Stomach (tissue), 4 donors: Measurements from ENCODE around the gene SPECC1.

Source experiments
- CTCF ChIP-seq, 7 experiments: fragments of 450-650 bp in 4 of 7; fragments of 200-600 bp in 3 of 7; sonication (generic) in 3 of 7; IDR thresholded peaks; one replicate each; pipeline ENCODE4 v1.5.1; 2016 to 2019; ENCODE audit warnings: antibody characterized with exemption in 7 of 7, control low read depth in 2 of 7, mild to moderate bottlenecking in 1 of 7
- EP300 ChIP-seq: sonication (generic); formaldehyde crosslinking; IDR thresholded peaks from one replicate; pipeline ENCODE4 v1.6.1; 2017; ENCODE audit warnings: antibody characterized with exemption
- POLR2A ChIP-seq, 4 donors: fragments of 450-650 bp; IDR thresholded peaks; one replicate each; pipeline ENCODE4 v1.6.1; 2016; ENCODE audit warnings: antibody characterized with exemption in 4 of 4, control low read depth in 2 of 4, mild to moderate bottlenecking in 1 of 4, moderate library complexity in 1 of 4
- POLR2AphosphoS5 ChIP-seq, 3 donors: sonication (generic); formaldehyde crosslinking; IDR thresholded peaks; one replicate each; pipeline ENCODE4 v1.6.1; 2016; ENCODE audit warnings: antibody characterized with exemption in 3 of 3

- TF ChIP-seq CTCF (IDR thresholded peaks at IDR 0.05), result no peak
- no peak for TF ChIP-seq POLR2A (IDR thresholded peaks at IDR 0.05)
- TF ChIP-seq POLR2AphosphoS5 (IDR thresholded peaks at IDR 0.05), result no peak
- TF ChIP-seq EP300, result no peak
Measured at GRCh38 chr17:20200016-20200795, 191.0 kb downstream of the SPECC1 start.
